Measurements from ENCODE around the gene PSMB9.

- TF ChIP-seq CTCF (IDR thresholded peaks at IDR 0.05) (no peak), POLR2A (IDR thresholded peaks at IDR 0.05) (no peak)
Measured at GRCh38 chr6:32809171-32809570, 44.8 kb upstream of the PSMB9 start.
